Left forelimb (tissue), 1 donor: ENCODE measurements around the gene EGFR.

Experiments used
- DNase-seq: peaks from one replicate; pipeline ENCODE4 v3.0.0-alpha.2; 2018; ENCODE audit warnings: low spot score

EGFR gene

DNA sequence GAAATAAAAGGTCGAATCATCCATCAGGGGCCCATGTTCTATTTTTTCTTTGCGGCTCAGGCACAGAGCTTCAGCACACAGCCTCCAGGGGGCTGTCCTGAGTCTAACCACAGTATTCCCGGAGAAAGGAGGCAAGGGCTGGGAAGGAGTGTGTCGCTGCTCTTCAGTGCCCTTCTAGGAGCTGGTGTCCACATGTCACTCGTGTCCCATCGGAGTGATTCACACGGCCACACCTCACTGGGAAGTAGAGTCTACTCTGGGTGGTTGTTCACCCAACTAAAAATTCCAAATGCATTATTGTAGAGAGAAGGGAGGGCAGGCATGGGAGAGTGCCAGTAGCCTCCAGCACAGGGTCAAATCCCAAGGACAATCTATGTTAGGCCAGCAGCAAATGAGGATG lies 231.5 kb downstream of the EGFR start:
- DNase-seq = no peak

DNA sequence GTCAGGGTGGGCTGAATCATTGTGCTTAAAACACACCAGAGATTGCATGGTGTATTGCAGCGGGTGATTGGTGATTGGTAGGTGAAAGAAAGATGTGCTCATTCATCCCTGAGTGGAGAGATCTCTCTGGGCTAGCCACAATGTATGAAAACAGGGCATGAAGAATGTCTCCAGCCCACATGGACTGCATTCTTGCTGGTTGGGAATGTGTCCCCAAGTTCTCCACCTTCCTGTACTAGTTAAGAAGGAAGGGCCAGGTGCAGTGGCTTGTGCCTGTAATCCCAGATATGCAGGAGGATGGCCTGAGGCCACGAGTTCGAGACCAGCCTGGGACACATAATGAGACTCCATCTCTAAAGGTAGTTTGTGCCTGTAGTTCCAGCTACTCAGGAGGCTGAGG lies 232.5 kb downstream of the EGFR start:
- DNase-seq = no peak

DNA sequence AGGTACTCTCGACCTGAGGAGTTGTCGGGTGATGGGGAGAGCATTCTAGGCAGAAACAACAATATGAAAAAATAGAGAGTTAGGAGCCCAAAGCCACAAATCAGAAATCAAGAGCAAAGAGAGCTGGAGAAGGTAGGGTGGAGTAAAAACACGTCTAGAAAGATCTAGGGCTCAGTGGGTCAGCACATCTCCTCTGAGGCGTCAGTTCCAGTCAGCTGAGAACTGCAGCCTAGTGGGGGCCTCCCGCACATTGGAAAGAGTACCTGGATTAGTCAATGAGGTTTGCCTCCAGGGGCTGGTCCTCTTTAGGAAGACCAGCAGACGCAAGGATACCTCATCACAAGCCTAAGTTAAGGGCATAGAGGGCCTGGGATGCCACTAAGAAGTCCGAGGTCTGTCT lies 233.1 kb downstream of the EGFR start:
- no peak for DNase-seq

DNA sequence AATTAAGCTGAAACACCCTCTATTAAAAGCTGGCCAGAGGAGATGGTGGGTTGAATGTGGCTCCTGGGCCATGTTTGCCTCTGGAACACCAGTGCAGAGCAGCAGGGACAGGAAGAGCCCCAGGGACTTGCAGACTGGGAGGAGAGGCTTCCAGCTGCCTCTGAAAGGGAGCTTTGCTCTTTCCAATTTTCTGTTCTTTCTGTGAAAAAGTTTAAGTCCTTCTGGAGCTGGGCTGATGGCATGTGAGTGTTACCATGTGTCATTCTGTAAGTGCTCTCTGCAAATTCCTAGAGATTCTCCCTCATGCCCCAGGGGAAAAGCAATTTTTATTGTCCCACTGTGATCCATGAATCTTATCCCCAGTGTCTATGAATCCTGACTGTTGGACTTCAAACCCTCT lies 233.6 kb downstream of the EGFR start:
- DNase-seq = no peak

DNA sequence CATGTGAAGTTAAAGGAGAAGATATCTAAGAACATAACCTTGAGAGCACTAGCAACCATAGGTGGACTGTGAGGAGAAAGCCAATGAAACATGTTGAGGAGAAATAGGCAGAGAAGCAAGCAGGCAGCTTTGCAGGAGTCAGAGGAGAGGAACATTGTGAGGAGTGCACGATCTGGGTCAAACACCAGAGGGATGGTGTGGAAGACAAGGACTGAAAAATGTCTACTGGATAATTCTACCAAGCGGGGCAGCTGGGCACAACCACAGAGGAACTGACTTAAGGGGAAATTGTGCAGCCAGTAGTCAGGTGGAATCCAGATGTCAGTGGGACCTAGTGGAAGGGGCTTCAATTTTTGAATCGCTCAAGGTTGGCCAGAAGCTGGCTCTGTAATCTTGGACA lies 234.4 kb downstream of the EGFR start:
- no peak for DNase-seq

DNA sequence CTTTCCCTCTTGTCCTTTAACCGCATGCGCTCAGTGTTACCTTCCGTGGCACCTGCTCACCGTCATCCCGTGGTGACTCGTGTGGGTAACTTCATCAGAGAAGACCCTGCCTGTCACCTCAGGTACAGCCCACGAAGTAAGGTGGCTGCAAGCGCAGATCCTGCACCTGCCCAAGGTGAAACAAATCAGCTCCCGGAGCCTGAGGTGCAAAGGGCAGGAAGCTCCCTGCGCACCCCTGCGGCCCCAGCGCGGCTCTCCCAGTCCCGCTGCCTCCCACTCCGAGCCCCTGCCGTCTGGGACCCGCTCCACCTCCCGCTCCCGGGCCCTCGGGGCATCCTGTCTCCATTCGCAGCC lies 235.4 kb downstream of the EGFR start:
- DNase-seq = no peak

DNA sequence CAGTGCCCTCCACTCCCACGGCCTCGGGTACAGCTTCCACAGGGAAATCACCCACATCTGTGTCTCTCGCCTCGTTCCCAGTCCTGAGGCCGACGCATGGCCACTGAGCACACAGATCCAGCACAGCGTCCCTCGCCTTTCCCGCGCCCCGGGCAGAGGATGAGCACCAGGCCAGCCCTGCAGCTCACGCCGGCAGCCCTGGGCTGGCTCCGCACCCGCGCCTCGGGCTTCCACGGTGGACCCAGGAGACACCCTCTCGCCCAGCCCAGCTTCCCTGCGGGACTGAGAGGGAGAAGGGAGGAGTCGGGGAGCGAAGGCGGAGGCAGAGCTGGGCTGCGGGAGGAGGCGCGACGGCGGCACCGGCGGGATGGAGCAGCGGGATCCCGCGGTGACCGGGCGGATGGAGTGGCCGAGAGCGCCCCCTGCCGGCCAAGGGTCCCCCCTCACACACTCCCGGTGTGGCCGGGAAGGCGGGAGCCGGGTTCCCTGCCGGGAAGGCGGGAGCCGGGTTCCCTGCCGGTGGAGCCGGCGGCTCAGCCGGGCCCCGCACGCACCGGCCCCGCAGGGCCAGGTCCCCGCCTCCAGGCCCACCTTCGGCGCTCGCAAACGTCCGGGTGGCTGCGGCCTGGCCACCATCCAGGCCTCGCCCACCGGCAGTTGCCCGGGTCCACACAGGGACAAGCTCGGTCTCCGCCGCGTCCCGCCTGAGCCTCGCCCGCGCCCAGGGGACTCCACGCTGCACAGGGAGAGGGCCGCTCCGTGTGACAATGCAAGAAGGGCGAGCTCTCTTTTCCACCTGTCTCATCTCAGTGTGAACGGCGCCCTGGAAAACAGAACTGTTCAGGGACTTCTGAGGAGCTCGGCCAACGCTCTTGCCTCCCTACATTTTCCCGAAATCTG lies 236.0 kb downstream of the EGFR start:
- peak; percentile 94 for DNase-seq

DNA sequence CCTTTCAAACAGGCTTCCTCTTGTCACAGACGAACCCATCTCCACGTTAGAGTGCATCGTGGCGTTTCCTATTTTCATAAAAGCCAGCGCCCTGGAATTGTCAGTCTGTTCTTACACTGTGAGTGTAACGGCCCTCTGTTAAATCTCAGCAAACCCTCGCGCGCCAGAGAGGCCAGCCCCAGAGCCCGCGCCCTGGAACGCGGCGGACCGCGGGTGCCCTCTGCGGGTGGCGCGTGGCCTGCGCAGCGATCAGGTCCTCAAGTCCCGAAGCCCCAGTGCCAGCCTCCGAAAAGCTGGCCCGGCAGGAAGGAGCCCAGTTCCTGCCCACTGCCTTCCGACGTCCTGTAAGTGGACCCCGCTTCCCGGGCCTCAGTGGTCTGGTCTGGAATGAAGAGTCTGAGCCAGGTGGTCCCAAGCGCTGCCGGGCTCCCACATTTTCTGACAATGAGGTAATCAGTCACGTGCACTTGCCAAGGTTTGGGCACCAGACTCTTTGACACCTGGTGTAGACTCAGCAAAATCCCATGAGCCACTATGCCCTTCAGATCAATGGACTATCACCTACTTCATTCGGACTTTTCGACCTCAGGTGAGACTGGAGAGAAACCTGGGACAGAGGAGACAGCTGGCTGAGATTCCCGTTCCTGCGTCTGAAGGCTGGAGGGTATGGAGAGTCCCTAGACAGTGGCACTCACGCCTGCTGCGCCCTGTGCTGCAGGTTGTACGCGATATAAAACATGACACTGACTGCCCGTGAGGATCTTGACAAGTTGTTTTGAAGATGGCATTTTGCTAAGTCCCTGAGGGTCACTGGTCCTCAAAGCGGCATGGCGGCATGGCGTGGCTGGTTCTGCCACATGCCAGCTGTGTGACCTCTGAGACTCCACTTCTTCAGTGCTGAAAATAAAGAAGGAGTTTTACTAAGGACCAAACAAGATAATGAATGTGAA lies 237.0 kb downstream of the EGFR start:
- peak; percentile 91 for DNase-seq

DNA sequence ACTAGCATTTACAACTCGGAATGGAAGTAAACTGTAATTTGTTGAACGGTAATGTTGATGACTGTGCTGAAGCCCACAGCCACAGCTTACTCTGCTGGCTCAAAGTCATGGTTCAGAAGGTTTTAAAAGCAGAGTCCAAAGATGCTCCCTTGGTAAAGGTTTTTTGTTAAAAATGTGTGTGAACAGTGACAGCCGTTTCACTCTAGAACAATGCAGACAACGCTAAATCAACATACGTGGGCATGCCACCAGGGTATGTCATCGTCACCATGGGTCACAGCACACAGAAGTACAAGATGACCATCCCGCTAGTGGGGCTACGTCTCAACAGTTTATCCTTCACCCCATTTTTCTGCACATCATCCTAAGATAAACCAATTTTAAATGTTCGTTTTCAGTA lies 239.8 kb downstream of the EGFR start:
- DNase-seq = no peak

DNA sequence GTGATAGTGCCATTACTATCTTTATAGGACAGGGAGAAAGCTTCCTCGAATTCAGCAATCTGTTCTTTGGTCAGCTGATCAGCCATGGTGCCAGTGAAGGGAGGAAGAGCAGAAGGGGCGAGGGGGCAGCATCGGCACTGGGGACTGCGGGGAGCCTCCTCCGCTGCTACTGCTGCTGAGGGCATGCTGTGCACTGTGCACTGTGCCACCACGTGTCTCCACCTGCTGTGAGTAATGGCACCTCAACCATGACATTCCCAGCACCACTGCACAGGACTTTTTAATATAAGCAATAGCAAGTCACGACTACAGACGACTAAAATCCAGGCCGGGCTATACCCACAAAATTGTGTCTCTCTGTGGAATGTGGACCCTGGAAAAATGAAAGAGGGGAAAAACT lies 241.4 kb downstream of the EGFR start:
- no peak for DNase-seq

DNA sequence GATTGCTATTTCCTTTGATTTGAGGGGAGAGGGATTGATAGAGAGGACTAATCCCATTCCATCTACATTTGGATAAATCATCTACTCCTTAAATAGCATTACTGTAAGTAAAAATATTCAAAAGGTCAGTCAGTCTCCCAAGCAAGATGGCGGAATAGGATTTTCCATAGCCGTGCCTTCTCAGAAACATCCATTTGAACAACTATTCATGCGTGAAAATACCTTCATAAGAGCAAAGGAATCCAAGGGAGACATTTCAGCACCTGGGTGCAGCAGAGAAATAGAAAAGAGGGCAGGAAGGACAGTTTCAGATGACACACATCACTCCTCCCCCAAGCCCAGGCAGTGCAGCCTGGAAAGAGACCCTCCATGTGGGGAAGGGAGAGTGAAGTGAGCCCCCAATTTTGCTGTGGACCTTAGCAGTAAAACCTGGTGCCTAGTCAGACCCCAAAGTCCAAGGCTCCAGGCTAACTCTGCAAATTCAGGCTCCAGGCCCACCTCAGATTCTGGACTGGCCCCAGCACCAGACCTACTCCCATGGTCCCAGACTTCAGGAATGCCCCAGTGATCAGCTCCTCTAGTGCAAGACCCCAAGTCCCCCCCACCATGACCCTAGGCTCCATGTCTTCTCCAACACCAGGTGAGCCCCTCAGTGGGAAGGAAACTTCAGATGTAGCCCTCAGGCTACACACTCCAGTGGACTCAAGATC lies 242.0 kb downstream of the EGFR start:
- no peak for DNase-seq
